IMR-90 (cell line): Measurements from ENCODE around the gene SRRM3. TPM values are rescaled to one million over a fixed set of nuclear protein-coding genes. Genes with fewer than 3 reads are reported as not detected.

Experiments
- ATAC-seq: fragments of 200-7000 bp; cut with Tn5 transposase; 2 replicates; pipeline ENCODE4 v1.9.1; 2020; ENCODE audit warnings: low read depth, mild to moderate bottlenecking, moderate library complexity
- BruUV-seq: library from RNA; stranded (reverse); fragments of 400-500 nt; replicated peaks from 2 replicates; lab custom pipeline; 2021; lab: Mats Ljungman, UMichigan
- CTCF ChIA-PET: fragments of 300-600 bp; formaldehyde crosslinking; extraction: SDS; loops from one replicate; lab custom pipeline; 2021; ENCODE audit warnings: antibody characterized with exemption; lab: Yijun Ruan, JAX
- POLR2A ChIA-PET: fragments of 300-600 bp; sonication (Branson Sonifier 250); formaldehyde crosslinking; loops from one replicate; lab custom pipeline; 2022; ENCODE audit warnings: antibody characterized with exemption; ENCODE audit not compliant: unreplicated experiment; lab: Charles Lee
- DNase-seq: peaks from one replicate; pipeline ENCODE4 v3.0.0; 2013
- H2AFZ ChIP-seq: replicated peaks from 2 replicates; pipeline ENCODE3; 2013; ENCODE audit warnings: low read length, mild to moderate bottlenecking; ENCODE audit not compliant: poor library complexity
- H2AK5ac ChIP-seq: 2 replicates; pipeline ENCODE4 v1.6.1; 2013; ENCODE audit warnings: low read depth, low read length, inconsistent platforms
- H2AK9ac ChIP-seq: replicated peaks from 2 replicates; pipeline ENCODE3; 2013; ENCODE audit warnings: mild to moderate bottlenecking, low read depth, low read length, moderate library complexity; ENCODE audit not compliant: poor library complexity
- H2BK120ac ChIP-seq: 2 replicates; pipeline ENCODE4 v1.6.1; 2013; ENCODE audit warnings: low read depth, low read length, inconsistent platforms
- H2BK15ac ChIP-seq: 3 replicates; pipeline ENCODE4 v1.6.1; 2013; ENCODE audit warnings: low read depth, low read length, inconsistent platforms
- H2BK20ac ChIP-seq: 2 replicates; pipeline ENCODE4 v1.6.1; 2013; ENCODE audit warnings: low read depth, mild to moderate bottlenecking, inconsistent platforms, low read length, moderate library complexity
- H2BK5ac ChIP-seq: 2 replicates; pipeline ENCODE4 v1.6.1; 2013; ENCODE audit warnings: mild to moderate bottlenecking, low read depth, low read length, inconsistent platforms; ENCODE audit not compliant: poor library complexity, severe bottlenecking
- H3K14ac ChIP-seq: replicated peaks from 2 replicates; pipeline ENCODE4 v1.6.1; 2013; ENCODE audit warnings: low read depth, low read length, inconsistent platforms
- H3K18ac ChIP-seq: 2 replicates; pipeline ENCODE4 v1.6.1; 2013; ENCODE audit warnings: low read depth, low read length, control low read depth
- H3K23ac ChIP-seq: 2 replicates; pipeline ENCODE4 v1.6.1; 2013; ENCODE audit warnings: low read depth, low read length, inconsistent platforms
- H3K27ac ChIP-seq: 2 replicates; pipeline ENCODE4 v1.5.1; 2013; ENCODE audit warnings: mild to moderate bottlenecking, control low read depth, low read length; ENCODE audit not compliant: insufficient read depth
- H3K27me3 ChIP-seq: 2 replicates; pipeline ENCODE4 v1.6.1; 2013; ENCODE audit warnings: low read length; ENCODE audit not compliant: control insufficient read depth, insufficient read depth
- H3K36me3 ChIP-seq: 2 replicates; pipeline ENCODE4 v1.6.1; 2013; ENCODE audit warnings: low read length, mixed read lengths; ENCODE audit not compliant: control insufficient read depth, insufficient read depth
- H3K4ac ChIP-seq: 2 replicates; pipeline ENCODE4 v1.6.1; 2013; ENCODE audit warnings: low read depth, low read length, inconsistent platforms
- H3K4me1 ChIP-seq: 2 replicates; pipeline ENCODE4 v1.6.1; 2013; ENCODE audit warnings: low read length, mixed read lengths; ENCODE audit not compliant: control insufficient read depth, insufficient read depth
- H3K4me2 ChIP-seq: 2 replicates; pipeline ENCODE4 v1.6.1; 2013; ENCODE audit warnings: low read depth, mild to moderate bottlenecking, control low read depth, low read length, moderate library complexity
- H3K4me3 ChIP-seq: 2 replicates; pipeline ENCODE4 v1.5.1; 2013; ENCODE audit warnings: low read depth, mild to moderate bottlenecking, control low read depth, low read length, moderate library complexity; ENCODE audit not compliant: insufficient read depth
- H3K56ac ChIP-seq: 2 replicates; pipeline ENCODE4 v1.6.1; 2013; ENCODE audit warnings: low read length, inconsistent platforms; ENCODE audit not compliant: insufficient read depth; ENCODE audit errors: extremely low read depth
- H3K79me1 ChIP-seq, 2 experiments: 2 replicates each; pipeline ENCODE4 v1.6.1; 2013; ENCODE audit warnings: low read length in 2 of 2, inconsistent platforms in 1 of 2, low read depth in 1 of 2
- H3K9ac ChIP-seq: 2 replicates; pipeline ENCODE4 v1.6.1; 2013; ENCODE audit warnings: low read depth, low read length, control low read depth
- H3K9me1 ChIP-seq: 2 replicates; pipeline ENCODE4 v1.6.1; 2013; ENCODE audit warnings: low read length, inconsistent platforms; ENCODE audit not compliant: insufficient read depth
- H3K9me3 ChIP-seq: 2 replicates; pipeline ENCODE4 v1.6.1; 2013; ENCODE audit warnings: low read length; ENCODE audit not compliant: control insufficient read depth, insufficient read depth
- H4K20me1 ChIP-seq: 2 replicates; pipeline ENCODE4 v1.6.1; 2013; ENCODE audit warnings: low read length, inconsistent platforms; ENCODE audit not compliant: insufficient read depth
- H4K5ac ChIP-seq: 2 replicates; pipeline ENCODE4 v1.6.1; 2013; ENCODE audit warnings: mild to moderate bottlenecking, low read depth, low read length, control low read depth
- H4K8ac ChIP-seq, 2 experiments: 2 replicates each; pipeline ENCODE4 v1.6.1; 2013; ENCODE audit warnings: low read depth in 2 of 2, low read length in 2 of 2, control low read depth in 1 of 2, inconsistent platforms in 1 of 2
- H4K91ac ChIP-seq: 2 replicates; pipeline ENCODE4 v1.6.1; 2013; ENCODE audit warnings: low read depth, low read length, inconsistent platforms; ENCODE audit not compliant: insufficient read depth
- CEBPB ChIP-seq: IDR thresholded peaks from 2 replicates; pipeline ENCODE4 v1.6.1; 2012; ENCODE audit warnings: low read depth, low read length, improper control_type of control experiment
- CTCF ChIP-seq: conservative IDR thresholded peaks from 2 replicates; pipeline ENCODE4 v1.5.1; 2012; ENCODE audit warnings: mild to moderate bottlenecking, low read depth, low read length, improper control_type of control experiment
- FOS ChIP-seq: fragments of 150-350 bp; IDR thresholded peaks from 2 replicates; pipeline ENCODE4 v1.6.1; 2016; ENCODE audit warnings: low read depth, low read length
- MAFK ChIP-seq: IDR thresholded peaks from 2 replicates; pipeline ENCODE4 v1.6.1; 2012; ENCODE audit warnings: low read depth, low read length, improper control_type of control experiment
- MXI1 ChIP-seq: IDR thresholded peaks from 2 replicates; pipeline ENCODE4 v1.6.1; 2012; ENCODE audit warnings: low read depth, mild to moderate bottlenecking, low read length, moderate library complexity, borderline replicate concordance
- NFE2L2 ChIP-seq: fragments of 150-350 bp; IDR thresholded peaks from 2 replicates; pipeline ENCODE4 v1.6.1; 2016; ENCODE audit warnings: low read depth, mild to moderate bottlenecking, low read length
- POLR2A ChIP-seq: IDR thresholded peaks from 2 replicates; pipeline ENCODE4 v1.6.1; 2012; ENCODE audit warnings: mild to moderate bottlenecking, low read depth, low read length
- RAD21 ChIP-seq: IDR thresholded peaks from 2 replicates; pipeline ENCODE4 v1.6.1; 2012; ENCODE audit warnings: low read length, improper control_type of control experiment
- SMC3 ChIP-seq: fragments of 150-350 bp; IDR thresholded peaks from 2 replicates; pipeline ENCODE4 v1.6.1; 2016; ENCODE audit warnings: low read depth, mild to moderate bottlenecking, antibody characterized with exemption, low read length, moderate library complexity
- WGBS, 2 experiments: methylation state at CpG; one replicate each; pipeline versions ENCODE4 v1.1.5 to v1.1.7; 2013; ENCODE audit warnings: missing lambda C conversion rate in 2 of 2; ENCODE audit not compliant: insufficient read length in 1 of 2; ENCODE audit errors: extremely low coverage in 2 of 2; 5-methylcytosine and 5-hydroxymethylcytosine counted together
- dilution Hi-C: fragments of 300-500 bp; cut with HindIII; formaldehyde crosslinking; loops from one replicate; pipeline ENCODE4 v1.14.3; 2018; ENCODE audit warnings: low sequenced_read_pairs; ENCODE audit not compliant: unreplicated experiment
- in situ Hi-C: fragments of 300-500 bp; cut with MboI; formaldehyde crosslinking; loops from 3 replicates; pipeline ENCODE4 v1.14.3; 2019; ENCODE audit warnings: low sequenced_read_pairs, inconsistent platforms, mixed read lengths
- intact Hi-C: fragments of 100-400 bp; cut with micrococcal nuclease; formaldehyde crosslinking; loops from 2 replicates; pipeline ENCODE4 v1.10.0; 2022
- polyA plus RNA-seq, 3 experiments: library from polyadenylated mRNA; depleted of rRNA; stranded (reverse); fragments of >200 nt; gene quantifications; 2 replicates each; pipeline ENCODE4 v1.2.3, GENCODE V29; 2012; ENCODE audit warnings: low replicate concordance in 1 of 3
- total RNA-seq: library from RNA; depleted of rRNA; stranded (reverse); fragments of >200 nt; gene quantifications from 2 replicates; pipeline ENCODE4 v1.2.3, GENCODE V29; 2012
- TF ChIP-seq, protein P1 (sequence below): fragments of 150-350 bp; IDR thresholded peaks from 2 replicates; pipeline ENCODE4 v1.6.1; 2017; ENCODE audit warnings: mild to moderate bottlenecking, antibody characterized with exemption, low read length, low read depth

SRRM3 gene
- total and polyA plus RNA-seq, 2 of the 4 experiments (the other 2 are of a cell fraction), result 0.18 to 2.5 TPM

DNA sequence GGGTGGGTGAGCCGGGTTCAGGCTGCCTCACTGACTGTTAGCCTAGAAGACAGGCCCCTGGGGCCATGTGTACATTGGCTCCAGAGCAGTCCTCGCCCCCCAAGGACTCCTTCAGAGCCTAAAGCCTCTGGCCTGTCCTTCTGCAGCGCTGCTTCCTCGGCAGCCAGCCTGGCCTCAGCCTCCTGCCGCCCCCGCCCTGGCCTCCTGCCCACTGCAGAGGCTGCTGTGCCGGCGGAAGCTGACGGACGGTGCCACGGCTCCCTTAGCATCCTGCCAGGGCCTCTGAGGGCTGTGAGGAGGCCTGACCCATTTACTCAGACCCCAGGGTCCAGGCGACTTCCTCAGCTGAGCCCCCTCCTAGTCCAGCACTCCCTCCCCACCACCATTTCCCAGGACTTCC lies 4.9 kb downstream of the SRRM3 start:
- no peak overlapping the region for H2AFZ ChIP-seq
- H3K36me3 ChIP-seq, result no peaks in the 10 kb centered on the region
- peaks cover 22% of the 10 kb centered on the region for H3K27me3 ChIP-seq
- no peak overlapping the region for H3K4me2 ChIP-seq
- WGBS, 2 experiments, result 40% methylated on average over 2 of the region's 12 CpGs; no CpG with 5 or more reads in 1 of the 2 experiments
- H3K14ac ChIP-seq, result no peak overlapping the region
- no peak overlapping the region for H3K27ac ChIP-seq
- ATAC-seq (peak; percentile 50; the same call in 1 of the 2 replicates), DNase-seq (peak; percentile 22)
- H3K9ac ChIP-seq, result no peak overlapping the region
- no peak overlapping the region for H3K4ac ChIP-seq
- no peak overlapping the region for H4K5ac ChIP-seq
- no peaks in the 10 kb centered on the region for H3K79me1 ChIP-seq
- H3K4me1 ChIP-seq, result no peaks in the 10 kb centered on the region
- TF ChIP-seq CTCF (no peak), RAD21 (no peak), NFE2L2 (no peak), CEBPB (no peak), MAFK (no peak), SMC3 (no peak), FOS (no peak), MXI1 (no peak), POLR2A (no peak)
- TF ChIP-seq, protein P1, sequence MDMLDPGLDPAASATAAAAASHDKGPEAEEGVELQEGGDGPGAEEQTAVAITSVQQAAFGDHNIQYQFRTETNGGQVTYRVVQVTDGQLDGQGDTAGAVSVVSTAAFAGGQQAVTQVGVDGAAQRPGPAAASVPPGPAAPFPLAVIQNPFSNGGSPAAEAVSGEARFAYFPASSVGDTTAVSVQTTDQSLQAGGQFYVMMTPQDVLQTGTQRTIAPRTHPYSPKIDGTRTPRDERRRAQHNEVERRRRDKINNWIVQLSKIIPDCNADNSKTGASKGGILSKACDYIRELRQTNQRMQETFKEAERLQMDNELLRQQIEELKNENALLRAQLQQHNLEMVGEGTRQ, result no peak
- dilution Hi-C loops, result no loop called here
- H3K4me3 ChIP-seq, result no peak overlapping the region
- no peaks in the 10 kb centered on the region for H3K9me1 ChIP-seq
- no peaks in the 10 kb centered on the region for H4K20me1 ChIP-seq
- no peak overlapping the region for H3K56ac ChIP-seq
- H2BK120ac ChIP-seq, result no peak overlapping the region
- H4K91ac ChIP-seq, result no peak overlapping the region
- POLR2A ChIA-PET, result no interaction called here
- no peak overlapping the region for H2AK5ac ChIP-seq
- H4K8ac ChIP-seq, result no peak overlapping the region
- no peak overlapping the region for H3K23ac ChIP-seq
- H2BK20ac ChIP-seq, result no peak overlapping the region
- CTCF ChIA-PET, result no interaction called here
- H2AK9ac ChIP-seq, result no peak overlapping the region
- H3K18ac ChIP-seq, result no peak overlapping the region
- in situ Hi-C loops, result no loop called here
- H2BK5ac ChIP-seq, result no peak overlapping the region
- no peaks in the 10 kb centered on the region for H3K9me3 ChIP-seq
- no peak overlapping the region for H2BK15ac ChIP-seq
- no TSS peak for BruUV-seq
- intact Hi-C loops, result no loop called here
